ENCODE measurements around the gene SMCO4.
"Not testable (repeated sequence)": the region's sequence is repeated elsewhere in the genome, so short reads cannot be mapped to it uniquely, and the experiment has no call there.

DNA sequence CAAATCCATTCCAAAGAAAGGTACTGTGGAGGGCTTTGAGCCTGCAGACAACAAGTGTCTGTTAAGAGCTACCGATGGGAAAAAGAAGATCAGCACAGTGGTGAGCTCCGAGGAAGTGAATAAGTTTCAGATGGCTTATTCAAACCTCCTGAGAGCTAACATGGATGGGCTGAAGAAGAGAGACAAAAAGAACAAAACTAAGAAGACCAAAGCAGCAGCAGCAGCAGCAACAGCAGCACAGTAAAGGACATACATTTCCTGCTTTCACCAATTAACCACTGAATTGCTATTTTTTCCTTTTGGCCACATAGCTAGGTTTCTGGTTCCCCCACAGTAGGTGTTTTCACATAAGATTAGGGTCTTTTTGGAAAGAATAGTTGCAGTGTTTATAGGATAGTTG, 7.6 kb downstream of the SMCO4 start:
- TF ChIP-seq POLR2A (IDR thresholded peaks at IDR 0.05): not testable (repeated sequence)
- TF ChIP-seq, protein P1, sequence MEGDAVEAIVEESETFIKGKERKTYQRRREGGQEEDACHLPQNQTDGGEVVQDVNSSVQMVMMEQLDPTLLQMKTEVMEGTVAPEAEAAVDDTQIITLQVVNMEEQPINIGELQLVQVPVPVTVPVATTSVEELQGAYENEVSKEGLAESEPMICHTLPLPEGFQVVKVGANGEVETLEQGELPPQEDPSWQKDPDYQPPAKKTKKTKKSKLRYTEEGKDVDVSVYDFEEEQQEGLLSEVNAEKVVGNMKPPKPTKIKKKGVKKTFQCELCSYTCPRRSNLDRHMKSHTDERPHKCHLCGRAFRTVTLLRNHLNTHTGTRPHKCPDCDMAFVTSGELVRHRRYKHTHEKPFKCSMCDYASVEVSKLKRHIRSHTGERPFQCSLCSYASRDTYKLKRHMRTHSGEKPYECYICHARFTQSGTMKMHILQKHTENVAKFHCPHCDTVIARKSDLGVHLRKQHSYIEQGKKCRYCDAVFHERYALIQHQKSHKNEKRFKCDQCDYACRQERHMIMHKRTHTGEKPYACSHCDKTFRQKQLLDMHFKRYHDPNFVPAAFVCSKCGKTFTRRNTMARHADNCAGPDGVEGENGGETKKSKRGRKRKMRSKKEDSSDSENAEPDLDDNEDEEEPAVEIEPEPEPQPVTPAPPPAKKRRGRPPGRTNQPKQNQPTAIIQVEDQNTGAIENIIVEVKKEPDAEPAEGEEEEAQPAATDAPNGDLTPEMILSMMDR (IDR thresholded peaks at IDR 0.05): not testable (repeated sequence)

All from body of pancreas (tissue), 4 donors.